AG09319 (cell line): ENCODE data around the gene RBM20.

Source experiments
- DNase-seq: peaks from one replicate; pipeline ENCODE4 v3.0.0-alpha.2; 2010; ENCODE audit warnings: low read depth; ENCODE audit errors: extremely low read depth
- CTCF ChIP-seq: IDR thresholded peaks from 2 replicates; pipeline ENCODE4 v1.5.1; 2011; ENCODE audit warnings: low read depth, mild to moderate bottlenecking, inconsistent platforms, low read length, moderate library complexity

RBM20 gene

GRCh38 chr10:110755781-110756180 is 111.6 kb downstream of the RBM20 start:
- DNase-seq: no peak
- no peak for TF ChIP-seq CTCF

GRCh38 chr10:110756876-110757275 is 112.7 kb downstream of the RBM20 start:
- no peak for DNase-seq
- no peak for TF ChIP-seq CTCF

- no peak for TF ChIP-seq CTCF
- DNase-seq: no peak
Observed at GRCh38 chr10:110757586-110757985, 113.5 kb downstream of the RBM20 start.

GRCh38 chr10:110758128-110758765 is 114.1 kb downstream of the RBM20 start:
- DNase-seq: no peak
- TF ChIP-seq CTCF: no peak

- no peak for TF ChIP-seq CTCF
- DNase-seq: no peak
Observed at GRCh38 chr10:110758898-110759297, 114.8 kb downstream of the RBM20 start.

- TF ChIP-seq CTCF: no peak
- DNase-seq: no peak
Observed at GRCh38 chr10:110759523-110759922, 115.4 kb downstream of the RBM20 start.

- TF ChIP-seq CTCF: no peak
- no peak for DNase-seq
Observed at GRCh38 chr10:110762109-110762848, 118.1 kb downstream of the RBM20 start.
